ENCODE measurements around the gene ZNF429.

GRCh38 chr19:21568816-21569493 lies 63.6 kb downstream of the ZNF429 start:
- peak; percentile 21 to 88 for TF ChIP-seq POLR2A (IDR thresholded peaks at IDR 0.05)
- no peak for TF ChIP-seq CTCF (IDR thresholded peaks at IDR 0.05)

Measured in adrenal gland (tissue), 5 donors.